ENCODE measurements around the gene MRPL46. TPM values are rescaled to one million over a fixed set of nuclear protein-coding genes. Genes with fewer than 3 reads are reported as not detected.
"Not testable (repeated sequence)": the region's sequence is repeated elsewhere in the genome, so short reads cannot be mapped to it uniquely, and the experiment has no call there.

The MRPL46 gene
- total RNA-seq, 1 donor from 2014 or later = 29.7 TPM

DNA sequence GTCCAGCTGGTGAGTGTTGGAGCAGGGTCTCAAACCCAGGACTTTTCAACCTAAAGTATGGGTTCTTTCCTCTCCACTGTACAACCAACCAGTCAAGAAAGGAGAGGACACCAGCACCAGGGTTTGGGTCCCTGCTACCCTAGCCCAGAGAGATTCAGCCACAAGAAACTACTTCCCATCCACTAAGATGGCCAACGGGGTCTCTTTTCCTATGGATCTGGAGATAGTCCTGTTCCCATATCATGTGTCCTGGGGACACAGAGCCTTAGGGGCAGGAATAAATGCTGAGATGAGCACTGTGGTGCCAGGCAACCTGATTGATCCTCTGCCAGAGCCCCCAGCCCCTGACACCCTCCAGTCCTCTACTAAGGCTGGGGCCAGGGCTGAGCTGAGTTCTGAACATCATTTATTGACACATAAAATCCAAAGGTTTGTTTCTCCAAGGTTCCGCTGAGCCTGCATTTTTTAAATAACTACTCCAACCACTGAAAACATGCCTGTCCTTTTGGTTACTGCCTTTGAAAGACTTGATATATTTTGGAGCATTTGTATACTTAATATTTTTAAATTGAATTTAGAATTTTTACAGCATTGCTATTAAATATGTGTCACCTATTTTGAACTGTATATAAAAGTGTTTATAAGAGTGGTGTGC lies 26.0 kb downstream of the MRPL46 start:
- Histone ChIP-seq H3K36me3 (no peaks in the 10 kb centered on the region), H3K9me3 (peaks cover 0 to 6% of the 10 kb centered on the region in 2 donors), H3K27ac (no peak overlapping the region), H3K4me1 (no peaks in the 10 kb centered on the region), H3K27me3 (peaks cover 4% of the 10 kb centered on the region), H3K4me3 (no peak overlapping the region)
- TF ChIP-seq, protein P1, sequence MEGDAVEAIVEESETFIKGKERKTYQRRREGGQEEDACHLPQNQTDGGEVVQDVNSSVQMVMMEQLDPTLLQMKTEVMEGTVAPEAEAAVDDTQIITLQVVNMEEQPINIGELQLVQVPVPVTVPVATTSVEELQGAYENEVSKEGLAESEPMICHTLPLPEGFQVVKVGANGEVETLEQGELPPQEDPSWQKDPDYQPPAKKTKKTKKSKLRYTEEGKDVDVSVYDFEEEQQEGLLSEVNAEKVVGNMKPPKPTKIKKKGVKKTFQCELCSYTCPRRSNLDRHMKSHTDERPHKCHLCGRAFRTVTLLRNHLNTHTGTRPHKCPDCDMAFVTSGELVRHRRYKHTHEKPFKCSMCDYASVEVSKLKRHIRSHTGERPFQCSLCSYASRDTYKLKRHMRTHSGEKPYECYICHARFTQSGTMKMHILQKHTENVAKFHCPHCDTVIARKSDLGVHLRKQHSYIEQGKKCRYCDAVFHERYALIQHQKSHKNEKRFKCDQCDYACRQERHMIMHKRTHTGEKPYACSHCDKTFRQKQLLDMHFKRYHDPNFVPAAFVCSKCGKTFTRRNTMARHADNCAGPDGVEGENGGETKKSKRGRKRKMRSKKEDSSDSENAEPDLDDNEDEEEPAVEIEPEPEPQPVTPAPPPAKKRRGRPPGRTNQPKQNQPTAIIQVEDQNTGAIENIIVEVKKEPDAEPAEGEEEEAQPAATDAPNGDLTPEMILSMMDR (IDR thresholded peaks at IDR 0.05) = no peak
- DNase-seq (ENCODE audit: low spot score in 2 of 2) = no peak
- intact Hi-C loops (cut with DNase I) = no loop called here

DNA sequence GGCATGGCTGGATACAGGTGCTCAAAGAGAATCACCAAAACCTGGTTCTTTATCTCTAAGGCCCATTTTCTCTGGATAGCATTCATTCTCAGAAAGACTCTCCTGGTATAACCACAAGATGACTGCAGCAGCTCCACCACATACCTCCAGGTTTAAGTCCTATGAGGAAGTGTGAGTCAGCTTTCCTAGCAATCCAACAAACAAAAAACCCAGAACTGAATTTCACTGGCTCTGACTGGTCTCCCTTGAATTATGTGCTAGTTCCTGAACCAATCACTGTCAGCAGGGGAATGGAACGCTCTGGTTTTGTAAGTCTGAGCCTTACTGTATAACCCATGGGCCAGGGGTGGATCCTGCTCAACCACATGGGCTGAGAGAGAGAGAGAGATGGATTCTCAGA lies 27.2 kb downstream of the MRPL46 start:
- no peaks in the 10 kb centered on the region for H3K4me1 ChIP-seq
- intact Hi-C loops (cut with DNase I) = no loop called here
- H3K9me3 ChIP-seq = peaks cover 0 to 6% of the 10 kb centered on the region in 2 donors
- TF ChIP-seq, protein P1 (IDR thresholded peaks at IDR 0.05) = no peak
- H3K4me3 ChIP-seq = no peak overlapping the region
- H3K36me3 ChIP-seq = no peaks in the 10 kb centered on the region
- peaks cover 4% of the 10 kb centered on the region for H3K27me3 ChIP-seq
- DNase-seq (ENCODE audit: low spot score in 2 of 2) = no peak
- no peak overlapping the region for H3K27ac ChIP-seq

DNA sequence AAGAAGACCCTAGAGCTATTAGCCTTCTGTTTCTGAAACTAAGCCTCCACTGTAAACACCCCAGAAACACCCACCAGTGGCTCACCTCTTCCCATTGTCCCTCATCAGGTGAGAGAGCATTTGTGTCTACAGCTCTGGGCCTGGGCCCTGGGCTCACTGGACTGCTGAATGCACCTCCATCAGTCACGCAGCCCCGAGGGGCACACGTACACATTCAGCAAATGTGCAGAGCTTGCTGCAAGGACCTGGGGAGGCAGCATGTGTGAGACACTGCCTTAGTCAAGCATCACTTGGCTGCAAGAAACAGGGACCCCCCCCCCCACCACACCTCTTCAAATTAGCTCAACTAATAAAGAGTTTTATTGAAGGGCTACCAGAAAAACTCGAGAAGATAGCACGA lies 29.0 kb downstream of the MRPL46 start:
- intact Hi-C loops (cut with DNase I) = no loop called here
- H3K4me1 ChIP-seq = no peaks in the 10 kb centered on the region
- peaks cover 0 to under 1% of the 10 kb centered on the region in 2 donors for H3K9me3 ChIP-seq
- peaks cover 4% of the 10 kb centered on the region for H3K27me3 ChIP-seq
- no peaks in the 10 kb centered on the region for H3K36me3 ChIP-seq
- TF ChIP-seq, protein P1 (IDR thresholded peaks at IDR 0.05) = no peak
- no peak for DNase-seq (ENCODE audit: low spot score in 2 of 2)
- H3K4me3 ChIP-seq = no peak overlapping the region
- H3K27ac ChIP-seq = no peak overlapping the region

DNA sequence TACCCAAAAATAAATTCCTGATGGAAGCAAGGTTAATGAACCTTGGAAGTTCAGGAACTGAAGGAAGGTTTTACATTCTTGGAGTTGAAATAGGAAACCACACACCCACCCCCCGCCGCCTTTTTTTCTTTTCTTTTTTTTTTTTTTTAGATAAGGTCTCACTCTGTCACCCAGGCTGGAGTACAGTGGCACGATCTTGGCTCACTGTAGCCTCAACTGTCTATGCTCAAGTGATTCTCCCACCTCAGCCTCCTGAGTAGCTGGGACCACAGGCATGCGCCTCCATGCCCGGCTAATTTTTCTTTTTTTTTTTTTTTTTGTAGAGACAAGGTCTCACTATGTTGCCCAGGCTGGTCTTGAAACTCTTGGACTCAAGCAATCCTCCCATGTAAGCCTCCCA lies 33.1 kb downstream of the MRPL46 start:
- H3K27me3 ChIP-seq; H3K4me1 ChIP-seq; H3K4me3 ChIP-seq; H3K36me3 ChIP-seq; H3K9me3 ChIP-seq; DNase-seq (ENCODE audit: low spot score in 2 of 2); intact Hi-C loops (cut with DNase I); H3K27ac ChIP-seq: not testable (repeated sequence)

DNA sequence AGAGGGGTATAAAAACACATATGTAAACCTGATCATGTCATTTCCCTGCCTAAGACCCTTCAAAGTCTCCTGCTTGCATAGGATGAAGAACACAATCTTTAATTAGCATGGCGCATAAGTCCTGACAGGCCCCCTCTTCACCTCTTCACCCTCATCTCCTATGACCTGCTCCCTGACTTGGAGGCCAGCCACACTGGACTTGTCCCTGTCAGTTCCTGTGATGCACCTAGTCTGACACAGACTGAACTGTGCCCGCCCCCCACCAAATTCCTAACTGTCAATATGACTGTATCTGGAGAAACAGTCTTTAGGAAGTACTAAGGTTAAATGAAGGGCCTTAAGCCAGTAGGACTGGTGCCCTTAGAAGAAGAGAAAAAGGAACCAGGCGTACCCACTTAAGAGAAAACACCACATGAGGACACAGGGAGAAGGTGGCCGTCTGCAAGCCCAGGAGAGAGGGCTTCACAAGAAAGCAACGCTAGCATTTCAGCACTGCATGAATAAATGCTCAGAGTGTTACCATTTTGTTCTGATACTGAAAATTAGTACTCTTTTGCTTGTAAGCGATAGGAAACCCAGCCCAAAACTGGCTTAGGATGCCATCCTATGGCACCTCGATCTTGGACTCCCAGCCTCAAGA lies 34.0 kb downstream of the MRPL46 start:
- Histone ChIP-seq H3K27me3 (peaks cover under 1% of the 10 kb centered on the region), H3K4me1 (no peaks in the 10 kb centered on the region), H3K27ac (no peak overlapping the region), H3K36me3 (no peaks in the 10 kb centered on the region), H3K9me3 (no peaks in the 10 kb centered on the region), H3K4me3 (no peak overlapping the region)
- TF ChIP-seq, protein P1 (IDR thresholded peaks at IDR 0.05) = no peak
- intact Hi-C loops (cut with DNase I) = no loop called here
- no peak for DNase-seq (ENCODE audit: low spot score in 2 of 2)

DNA sequence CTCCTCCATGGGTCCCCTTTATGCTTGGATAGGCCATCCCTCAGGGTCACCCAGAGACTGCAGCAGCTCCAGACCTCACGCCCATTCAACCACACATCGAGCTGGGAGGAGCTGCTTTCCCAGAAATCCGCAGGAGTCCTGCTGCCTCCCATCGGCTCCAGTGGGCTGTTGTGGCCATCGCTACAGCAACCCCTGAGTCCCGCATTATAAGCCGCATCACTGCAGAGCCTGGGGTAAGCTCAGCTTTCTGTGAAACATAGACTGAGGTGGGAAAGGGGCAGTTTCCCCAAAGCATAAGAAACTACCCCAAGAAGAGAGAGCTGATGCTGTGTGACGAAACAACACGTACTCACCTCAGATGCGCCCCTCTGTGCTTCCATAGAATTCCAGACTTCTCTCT lies 35.7 kb downstream of the MRPL46 start:
- Histone ChIP-seq H3K36me3 (no peaks in the 10 kb centered on the region), H3K27ac (no peak overlapping the region), H3K4me1 (no peaks in the 10 kb centered on the region), H3K4me3 (no peak overlapping the region), H3K27me3 (no peaks in the 10 kb centered on the region), H3K9me3 (no peaks in the 10 kb centered on the region)
- intact Hi-C loops (cut with DNase I) = no loop called here
- DNase-seq (ENCODE audit: low spot score in 2 of 2) = no peak
- TF ChIP-seq, protein P1 (IDR thresholded peaks at IDR 0.05) = no peak
